ENCODE data around the gene SLC30A3. TPM values are rescaled to one million over a fixed set of nuclear protein-coding genes. Genes with fewer than 3 reads are reported as not detected.
A peak's percentile ranks its signal among the peaks of the same experiment; 100 is the strongest.

Gene SLC30A3
- total RNA-seq, 1 donor from 2014 or later, result 0.58 TPM

DNA sequence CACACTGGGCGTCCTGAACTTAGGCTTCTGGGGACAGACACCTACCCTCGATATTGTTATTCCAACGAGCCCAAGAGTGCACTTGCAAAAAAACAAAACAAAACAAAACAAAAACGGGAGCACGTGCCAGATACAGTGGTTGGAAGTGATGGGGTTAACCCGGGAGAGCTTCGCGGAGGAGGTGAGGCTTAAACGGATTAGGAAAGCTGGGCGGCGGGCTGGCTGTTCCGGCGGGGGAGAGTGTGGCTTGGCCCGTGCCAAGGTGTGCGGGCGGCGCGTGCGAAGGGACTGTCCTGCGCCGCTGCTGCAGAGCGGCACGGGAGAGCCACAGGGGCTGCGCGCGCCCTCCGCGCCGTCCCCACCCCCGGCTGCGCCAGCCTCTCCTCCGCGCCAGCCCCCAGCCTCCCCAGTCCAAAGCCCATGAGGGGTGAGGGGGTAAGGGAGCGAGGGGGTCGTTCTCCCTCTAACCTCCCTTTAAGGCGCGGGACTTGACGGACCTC, 1.5 kb upstream of the SLC30A3 start:
- H3K9me3 ChIP-seq, result no peaks in the 10 kb centered on the region
- no peak for TF ChIP-seq CTCF (IDR thresholded peaks at IDR 0.05)
- ATAC-seq (peak; percentile 22), DNase-seq (no peak)
- peaks cover 85% of the 10 kb centered on the region for H3K27me3 ChIP-seq
- intact Hi-C loops (cut with DNase I), result no loop called here
- H3K4me3 ChIP-seq, result peak overlapping the region; percentile 41
- no peak overlapping the region for H3K27ac ChIP-seq
- H3K36me3 ChIP-seq, result no peaks in the 10 kb centered on the region
- peaks cover 29% of the 10 kb centered on the region for H3K4me1 ChIP-seq

- intact Hi-C loops (cut with DNase I), result no loop called here
- peaks cover 90% of the 10 kb centered on the region for H3K27me3 ChIP-seq
- no peak for TF ChIP-seq CTCF (IDR thresholded peaks at IDR 0.05)
Measured at GRCh38 chr2:27263287-27264252, 723 bp upstream of the SLC30A3 start.

GRCh38 chr2:27261926-27262298, 935 bp downstream of the SLC30A3 start:
- no peak overlapping the region for H3K27ac ChIP-seq
- intact Hi-C loops (cut with DNase I), result no loop called here
- ATAC-seq, result no peak

More at GRCh38 chr2:27263287-27264252, 723 bp upstream of the SLC30A3 start:
- DNase-seq (no peak), ATAC-seq (no peak)
- Histone ChIP-seq H3K36me3 (no peaks in the 10 kb centered on the region), H3K9me3 (no peaks in the 10 kb centered on the region), H3K4me3 (peak overlapping the region; percentile 44), H3K4me1 (peaks cover 29% of the 10 kb centered on the region), H3K27ac (no peak overlapping the region)

DNA sequence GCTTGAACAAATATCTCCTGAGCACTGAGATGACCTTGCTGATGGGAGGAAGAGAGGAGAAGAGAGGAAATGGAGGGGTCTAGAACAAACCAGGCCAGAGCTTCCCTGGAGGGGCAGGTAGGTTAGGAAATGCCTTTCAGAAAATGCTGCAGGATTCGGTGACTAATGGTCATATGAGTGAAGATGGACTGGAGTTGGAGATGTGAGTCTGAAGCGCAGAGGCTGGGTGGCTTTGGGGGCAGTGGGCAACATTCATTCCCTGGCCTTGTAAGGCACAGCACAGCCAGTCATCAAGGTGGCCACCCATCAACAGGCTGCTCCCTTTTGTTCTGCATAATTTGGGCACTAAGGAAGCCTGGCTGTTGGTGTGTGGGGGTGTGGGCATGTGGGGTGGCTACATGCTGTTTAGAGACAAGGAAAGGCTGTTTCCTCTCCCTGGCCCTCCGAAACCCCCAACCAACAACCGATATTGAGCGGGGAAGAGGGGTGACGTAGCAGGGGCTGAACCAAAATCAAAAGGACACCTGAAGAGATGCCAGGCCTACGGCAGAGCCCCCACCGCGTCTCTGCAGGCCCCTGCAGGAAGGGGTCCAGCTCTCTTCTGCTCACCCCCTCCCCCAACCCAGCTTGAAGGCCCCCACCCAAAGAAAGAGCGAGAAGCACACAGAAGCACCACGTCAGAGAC, 1.5 kb downstream of the SLC30A3 start:
- Histone ChIP-seq H3K27ac (no peak overlapping the region), H3K36me3 (no peaks in the 10 kb centered on the region), H3K4me1 (peaks cover 29% of the 10 kb centered on the region), H3K27me3 (peaks cover 75% of the 10 kb centered on the region), H3K9me3 (no peaks in the 10 kb centered on the region), H3K4me3 (no peak overlapping the region)
- no peak for ATAC-seq
- intact Hi-C loops (cut with DNase I), result no loop called here
- no peak for DNase-seq
- no peak for TF ChIP-seq CTCF (IDR thresholded peaks at IDR 0.05)

More at GRCh38 chr2:27261926-27262298, 935 bp downstream of the SLC30A3 start:
- no peak for DNase-seq
- H3K4me1 ChIP-seq, result peaks cover 29% of the 10 kb centered on the region
- no peak overlapping the region for H3K4me3 ChIP-seq
- TF ChIP-seq CTCF (IDR thresholded peaks at IDR 0.05), result no peak
- H3K27me3 ChIP-seq, result peaks cover 78% of the 10 kb centered on the region
- H3K36me3 ChIP-seq, result no peaks in the 10 kb centered on the region
- no peaks in the 10 kb centered on the region for H3K9me3 ChIP-seq

GRCh38 chr2:27258051-27258450, 4.8 kb downstream of the SLC30A3 start:
- no peaks in the 10 kb centered on the region for H3K36me3 ChIP-seq

More at GRCh38 chr2:27258051-27258450, 4.8 kb downstream of the SLC30A3 start:
- Histone ChIP-seq H3K27me3 (peaks cover 51% of the 10 kb centered on the region), H3K9me3 (no peaks in the 10 kb centered on the region), H3K4me1 (peaks cover 7% of the 10 kb centered on the region), H3K4me3 (no peak overlapping the region), H3K27ac (no peak overlapping the region)
- intact Hi-C loops (cut with DNase I), result no loop called here
- no peak for ATAC-seq
- TF ChIP-seq CTCF (IDR thresholded peaks at IDR 0.05), result no peak
- no peak for DNase-seq
